Measurements from ENCODE around the gene GRID1.

GRID1 gene

GRCh38 chr10:86269332-86269731 lies 97.3 kb downstream of the GRID1 start:
- H3K27ac ChIP-seq: no peak overlapping the region
- peaks cover 7% of the 10 kb centered on the region for H3K27me3 ChIP-seq
- no peaks in the 10 kb centered on the region for H3K9me3 ChIP-seq
- H3K36me3 ChIP-seq: no peaks in the 10 kb centered on the region
- H3K4me3 ChIP-seq (ENCODE audit: low read depth in 1 of 2, low read length in 1 of 2): no peak overlapping the region
- no peak for TF ChIP-seq CTCF (IDR thresholded peaks at IDR 0.05)
- H3K4me1 ChIP-seq (ENCODE audit: control insufficient read depth in 1 of 2, insufficient read depth in 1 of 2, low read depth in 1 of 2, low read length in 1 of 2): no peaks in the 10 kb centered on the region

GRCh38 chr10:86267286-86268195 lies 99.1 kb downstream of the GRID1 start:
- Histone ChIP-seq H3K4me3 (ENCODE audit: low read depth in 1 of 2, low read length in 1 of 2) (no peak overlapping the region), H3K27me3 (peaks cover 25% of the 10 kb centered on the region), H3K27ac (no peak overlapping the region), H3K4me1 (ENCODE audit: control insufficient read depth in 1 of 2, insufficient read depth in 1 of 2, low read depth in 1 of 2, low read length in 1 of 2) (no peaks in the 10 kb centered on the region), H3K36me3 (no peaks in the 10 kb centered on the region), H3K9me3 (no peaks in the 10 kb centered on the region)
- TF ChIP-seq CTCF (IDR thresholded peaks at IDR 0.05): no peak

- Histone ChIP-seq H3K27ac (no peak overlapping the region), H3K4me1 (ENCODE audit: control insufficient read depth in 1 of 2, insufficient read depth in 1 of 2, low read depth in 1 of 2, low read length in 1 of 2) (no peaks in the 10 kb centered on the region), H3K36me3 (no peaks in the 10 kb centered on the region), H3K4me3 (ENCODE audit: low read depth in 1 of 2, low read length in 1 of 2) (no peak overlapping the region), H3K9me3 (no peaks in the 10 kb centered on the region), H3K27me3 (peaks cover 34% of the 10 kb centered on the region)
- no peak for TF ChIP-seq CTCF (IDR thresholded peaks at IDR 0.05)
Observed at GRCh38 chr10:86266446-86267242, 100.0 kb downstream of the GRID1 start.

GRCh38 chr10:86265895-86266259 lies 100.7 kb downstream of the GRID1 start:
- no peaks in the 10 kb centered on the region for H3K4me1 ChIP-seq (ENCODE audit: control insufficient read depth in 1 of 2, insufficient read depth in 1 of 2, low read depth in 1 of 2, low read length in 1 of 2)
- H3K27ac ChIP-seq: no peak overlapping the region
- no peaks in the 10 kb centered on the region for H3K9me3 ChIP-seq
- H3K27me3 ChIP-seq: peaks cover 41% of the 10 kb centered on the region
- no peaks in the 10 kb centered on the region for H3K36me3 ChIP-seq
- no peak for TF ChIP-seq CTCF (IDR thresholded peaks at IDR 0.05)
- no peak overlapping the region for H3K4me3 ChIP-seq (ENCODE audit: low read depth in 1 of 2, low read length in 1 of 2)

- Histone ChIP-seq H3K27ac (no peak overlapping the region), H3K9me3 (no peaks in the 10 kb centered on the region), H3K4me3 (ENCODE audit: low read depth in 1 of 2, low read length in 1 of 2) (no peak overlapping the region), H3K27me3 (peaks cover 45% of the 10 kb centered on the region), H3K36me3 (no peaks in the 10 kb centered on the region), H3K4me1 (ENCODE audit: control insufficient read depth in 1 of 2, insufficient read depth in 1 of 2, low read depth in 1 of 2, low read length in 1 of 2) (no peaks in the 10 kb centered on the region)
- no peak for TF ChIP-seq CTCF (IDR thresholded peaks at IDR 0.05)
Observed at GRCh38 chr10:86265236-86265894, 101.2 kb downstream of the GRID1 start.
